Loucy (cell line): ENCODE measurements around the gene IQGAP1.

Experiments used
- CTCF ChIP-seq: fragments of 200-600 bp; sonication (generic); conservative IDR thresholded peaks from 2 replicates; pipeline ENCODE4 v1.5.1; 2014; ENCODE audit warnings: mild to moderate bottlenecking, antibody characterized with exemption, low read length
- EZH2phosphoT487 ChIP-seq: fragments of 200-600 bp; IDR thresholded peaks from 2 replicates; pipeline ENCODE4 v1.6.1; 2018; ENCODE audit warnings: antibody characterized with exemption, mild to moderate bottlenecking, moderate library complexity, borderline replicate concordance

- TF ChIP-seq CTCF (no peak), EZH2phosphoT487 (no peak)
Observed at GRCh38 chr15:90529371-90530249, 141.6 kb downstream of the IQGAP1 start, which contains the start of gene CRTC3.
